ENCODE data around the gene GJA4.

GRCh38 chr1:34844252-34844634 is 51.4 kb downstream of the GJA4 start:
- TF ChIP-seq POLR2AphosphoS5 (IDR thresholded peaks at IDR 0.05): no peak
- TF ChIP-seq, protein P1, sequence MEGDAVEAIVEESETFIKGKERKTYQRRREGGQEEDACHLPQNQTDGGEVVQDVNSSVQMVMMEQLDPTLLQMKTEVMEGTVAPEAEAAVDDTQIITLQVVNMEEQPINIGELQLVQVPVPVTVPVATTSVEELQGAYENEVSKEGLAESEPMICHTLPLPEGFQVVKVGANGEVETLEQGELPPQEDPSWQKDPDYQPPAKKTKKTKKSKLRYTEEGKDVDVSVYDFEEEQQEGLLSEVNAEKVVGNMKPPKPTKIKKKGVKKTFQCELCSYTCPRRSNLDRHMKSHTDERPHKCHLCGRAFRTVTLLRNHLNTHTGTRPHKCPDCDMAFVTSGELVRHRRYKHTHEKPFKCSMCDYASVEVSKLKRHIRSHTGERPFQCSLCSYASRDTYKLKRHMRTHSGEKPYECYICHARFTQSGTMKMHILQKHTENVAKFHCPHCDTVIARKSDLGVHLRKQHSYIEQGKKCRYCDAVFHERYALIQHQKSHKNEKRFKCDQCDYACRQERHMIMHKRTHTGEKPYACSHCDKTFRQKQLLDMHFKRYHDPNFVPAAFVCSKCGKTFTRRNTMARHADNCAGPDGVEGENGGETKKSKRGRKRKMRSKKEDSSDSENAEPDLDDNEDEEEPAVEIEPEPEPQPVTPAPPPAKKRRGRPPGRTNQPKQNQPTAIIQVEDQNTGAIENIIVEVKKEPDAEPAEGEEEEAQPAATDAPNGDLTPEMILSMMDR (IDR thresholded peaks at IDR 0.05): no peak
- no peak for TF ChIP-seq POLR2A (IDR thresholded peaks at IDR 0.05)
